DMS 273 treated with DMSO at 0.1 percent for 48 hours (cell line): ENCODE data around the gene MTCH2.
A peak's percentile ranks its signal among the peaks of the same experiment; 100 is the strongest.

Experiments
- DNase-seq: peaks from one replicate; lab custom pipeline; 2025; lab: John Stamatoyannopoulos, UW

Gene MTCH2

GRCh38 chr11:47589977-47590861 lies 52.1 kb downstream of the MTCH2 start:
- DNase-seq, result no peak

- no peak for DNase-seq
Observed at GRCh38 chr11:47589584-47589976, 52.8 kb downstream of the MTCH2 start.

- no peak for DNase-seq
Observed at GRCh38 chr11:47589118-47589517, 53.2 kb downstream of the MTCH2 start.

- no peak for DNase-seq
Observed at GRCh38 chr11:47587723-47588326, 54.5 kb downstream of the MTCH2 start.

GRCh38 chr11:47587039-47587716 lies 55.2 kb downstream of the MTCH2 start:
- DNase-seq, result no peak

GRCh38 chr11:47586098-47586855 lies 56.1 kb downstream of the MTCH2 start, which contains the start of gene FAM180B:
TSS of gene FAM180B (plus strand) at chr11:47586678. CDS start at chr11:47586769, 91 bp downstream.
- DNase-seq, result no peak

GRCh38 chr11:47583844-47584243 lies 58.5 kb downstream of the MTCH2 start:
- DNase-seq, result no peak

- DNase-seq, result peak; percentile 57
Observed at GRCh38 chr11:47578524-47579494, 63.5 kb downstream of the MTCH2 start, which contains the start of the genes KBTBD4 and NDUFS3. TSS of gene KBTBD4 (minus strand) at chr11:47578970. CDS start at chr11:47578951, 19 bp downstream. TSS of gene NDUFS3 (plus strand) at chr11:47579074. CDS start at chr11:47579092, 18 bp downstream.

GRCh38 chr11:47577460-47578041 lies 64.8 kb downstream of the MTCH2 start:
- DNase-seq, result no peak

GRCh38 chr11:47573321-47573720 lies 69.0 kb downstream of the MTCH2 start:
- DNase-seq, result no peak

- peak; percentile 27 for DNase-seq
Observed at GRCh38 chr11:47572715-47573255, 69.6 kb downstream of the MTCH2 start.

GRCh38 chr11:47571895-47572294 lies 70.5 kb downstream of the MTCH2 start:
- DNase-seq, result no peak

GRCh38 chr11:47571357-47571729 lies 71.0 kb downstream of the MTCH2 start:
- no peak for DNase-seq

- no peak for DNase-seq
Observed at GRCh38 chr11:47570651-47571356, 71.6 kb downstream of the MTCH2 start.

- DNase-seq, result no peak
Observed at GRCh38 chr11:47569646-47570045, 72.7 kb downstream of the MTCH2 start.
